GM19455 (cell line): ENCODE results near the gene SYNJ2BP.
"Not testable (repeated sequence)": the region's sequence is repeated elsewhere in the genome, so short reads cannot be mapped to it uniquely, and the experiment has no call there.

Source experiments
- ATAC-seq: cut with Tn5 transposase; IDR thresholded peaks from one replicate; pipeline ENCODE4 v1.9.1; 2021; ENCODE audit not compliant: unreplicated experiment

SYNJ2BP gene, protein sequence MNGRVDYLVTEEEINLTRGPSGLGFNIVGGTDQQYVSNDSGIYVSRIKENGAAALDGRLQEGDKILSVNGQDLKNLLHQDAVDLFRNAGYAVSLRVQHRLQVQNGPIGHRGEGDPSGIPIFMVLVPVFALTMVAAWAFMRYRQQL

DNA sequence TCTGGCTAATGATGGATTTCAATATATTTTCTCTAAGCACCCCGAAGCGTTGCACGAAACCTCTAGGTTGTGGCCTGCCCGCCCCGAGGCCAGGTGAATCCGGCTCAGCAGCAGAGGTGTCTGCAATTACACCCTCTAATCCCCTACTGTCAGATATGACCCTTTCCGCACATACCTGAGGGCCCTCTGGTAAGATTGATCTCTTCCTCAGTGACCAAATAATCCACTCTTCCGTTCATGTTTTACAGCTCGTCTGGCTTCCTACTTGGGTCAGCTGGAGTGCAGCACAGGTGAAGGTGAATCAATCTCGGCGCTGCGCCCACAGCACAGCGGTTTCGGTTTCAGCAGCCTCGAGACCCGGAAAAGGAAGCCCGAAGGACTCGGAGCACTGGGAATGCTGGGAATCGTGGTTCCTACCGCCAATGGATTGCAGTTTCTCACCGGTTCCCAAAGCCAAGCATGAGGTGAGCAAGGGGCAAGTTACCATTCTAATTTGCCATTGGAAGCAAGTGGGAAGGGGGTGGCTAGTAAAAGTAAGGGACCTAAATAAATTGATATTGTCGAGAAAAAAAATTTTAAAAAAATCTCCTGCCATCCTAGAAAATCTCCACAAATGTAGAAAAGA is at the start of gene SYNJ2BP:
Gene SYNJ2BP, minus strand, starts transcription at position 366 of the 625 bp plus-strand sequence. Its CDS starts 127 bp downstream, at position 239.
- no peak for ATAC-seq

DNA sequence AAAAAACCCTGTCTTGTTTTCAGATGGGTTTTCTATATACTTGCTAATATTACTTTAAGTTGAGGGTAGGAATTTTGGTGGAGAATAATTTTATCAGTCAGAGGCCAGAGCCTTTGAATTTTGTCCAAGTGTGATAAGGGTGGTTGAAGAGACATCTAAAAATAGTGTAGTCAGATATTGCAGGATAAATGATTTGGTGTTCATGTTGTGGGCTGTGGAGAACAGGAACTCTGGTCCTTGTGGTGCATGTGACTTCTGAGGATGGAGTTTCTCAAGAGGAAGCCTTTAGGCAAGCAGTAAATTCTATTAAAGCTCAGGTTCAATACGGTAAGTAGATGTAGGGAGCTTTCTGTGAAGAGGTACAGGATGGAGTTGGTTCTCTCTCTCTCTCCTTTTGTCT is 37.8 kb upstream of the SYNJ2BP start:
- ATAC-seq = no peak

DNA sequence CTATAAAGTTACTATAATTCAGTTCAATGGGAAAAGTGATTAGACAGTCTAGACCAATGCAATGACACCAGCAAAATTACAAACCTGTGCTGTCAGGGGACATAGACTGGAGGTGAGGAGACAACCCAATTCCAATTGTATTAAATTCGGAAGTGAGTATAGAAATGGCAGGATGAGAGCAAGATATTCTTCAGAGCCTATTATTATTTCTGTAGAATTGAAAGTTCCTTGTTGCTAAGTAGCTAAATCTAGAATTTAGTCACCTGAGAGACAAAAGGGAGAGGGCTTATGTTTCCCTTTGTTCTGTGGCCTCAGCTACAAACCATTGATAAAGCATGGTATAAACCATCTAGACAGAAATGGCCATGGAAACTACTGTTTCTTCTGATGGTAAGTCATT is 35.0 kb upstream of the SYNJ2BP start, which contains the start of gene ADAM21:
Gene ADAM21, plus strand, starts transcription at position 301 of the 400 bp plus-strand sequence. CDS start 5,326 bp downstream, outside the sequence.
- ATAC-seq = no peak

DNA sequence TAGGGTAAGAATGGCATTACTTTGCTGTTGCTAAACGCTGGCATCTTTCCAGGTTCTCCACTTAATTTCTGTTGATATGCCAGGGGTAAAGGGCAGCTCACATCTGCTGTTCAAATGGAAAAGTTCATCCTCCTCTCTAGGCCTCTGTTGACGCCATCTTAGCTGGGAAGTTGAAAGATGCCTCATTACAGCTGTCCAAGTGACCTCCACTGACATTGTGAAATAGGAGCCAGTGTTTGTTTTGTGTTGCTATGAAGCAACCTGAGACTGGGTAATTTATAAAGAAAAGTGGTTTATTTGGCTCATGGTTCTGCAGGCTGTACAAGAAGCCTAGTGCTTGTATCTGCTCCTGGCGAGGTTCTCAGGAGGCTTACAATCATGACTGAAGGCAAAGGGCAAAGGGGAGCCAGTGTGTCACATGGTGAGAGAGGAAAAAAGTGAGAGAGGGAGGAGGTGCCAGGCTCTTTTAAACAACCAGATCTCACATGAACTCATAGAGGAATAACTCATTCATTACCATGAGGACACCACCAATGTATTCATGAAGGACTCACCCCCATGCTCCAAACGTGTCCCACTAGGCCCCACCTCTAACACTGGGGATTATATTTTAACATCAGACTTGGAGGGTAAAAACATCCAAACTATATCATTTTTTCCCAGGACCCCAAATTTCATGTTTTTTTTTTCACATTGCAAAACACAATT is 31.9 kb upstream of the SYNJ2BP start:
- no peak for ATAC-seq

DNA sequence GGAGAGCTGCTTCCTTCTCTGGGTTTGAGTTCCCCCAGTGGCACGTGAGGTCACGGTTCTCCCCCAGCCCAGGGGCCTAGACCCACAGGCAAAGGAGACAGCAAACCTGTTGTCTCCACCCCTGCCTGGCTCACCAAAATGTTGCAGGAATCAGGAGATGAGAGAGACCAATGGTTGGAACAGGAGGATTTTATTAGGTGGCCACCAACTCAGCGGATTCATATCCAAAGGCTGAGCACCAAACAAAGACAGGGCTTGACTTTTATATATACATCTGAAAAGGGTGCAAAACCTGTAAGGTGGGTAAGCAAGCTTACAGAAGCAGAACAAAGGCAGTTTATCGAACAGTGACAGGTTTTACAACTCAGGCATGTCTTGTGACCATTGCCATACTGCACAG is 25.9 kb upstream of the SYNJ2BP start:
- no peak for ATAC-seq

DNA sequence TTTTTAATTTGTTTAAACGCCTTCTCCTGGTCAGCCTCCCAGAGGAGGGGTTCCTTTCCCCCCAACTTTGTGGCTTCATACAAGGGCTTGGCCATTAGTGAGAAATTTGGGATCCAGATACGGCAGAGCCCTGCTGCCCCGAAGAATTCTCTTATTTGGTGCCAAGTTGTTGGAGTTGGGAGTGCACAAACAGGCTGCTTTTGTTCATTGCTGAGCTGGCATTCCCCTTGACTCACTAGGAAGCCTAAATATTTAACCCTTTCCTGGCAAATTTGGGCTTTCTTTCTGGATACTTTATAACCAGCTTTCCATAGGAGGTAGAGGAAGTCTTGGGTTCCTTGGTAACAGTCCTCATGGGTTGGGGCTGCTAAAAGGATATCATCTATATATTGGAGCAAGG is 24.8 kb upstream of the SYNJ2BP start:
- no peak for ATAC-seq

DNA sequence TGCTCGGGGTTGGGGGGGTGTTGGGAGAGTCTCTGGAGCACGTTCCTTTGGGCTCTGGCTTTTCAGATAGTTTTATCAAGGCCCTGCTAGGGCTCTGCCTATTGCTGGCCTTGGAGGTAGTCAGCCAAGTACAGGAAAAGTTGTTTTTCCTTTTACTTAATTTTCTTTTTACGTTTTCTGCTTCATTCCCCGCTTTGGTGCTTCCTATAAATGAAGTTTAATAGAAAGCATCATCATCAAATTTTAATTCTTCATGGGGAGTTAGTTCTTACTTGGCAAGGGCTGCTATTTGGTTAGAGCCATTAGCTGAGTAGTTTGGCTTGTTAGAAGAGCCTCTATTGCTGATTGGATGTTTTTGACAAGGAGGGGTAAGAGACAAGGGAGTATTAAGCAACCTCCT is 20.0 kb upstream of the SYNJ2BP start:
- no peak for ATAC-seq

DNA sequence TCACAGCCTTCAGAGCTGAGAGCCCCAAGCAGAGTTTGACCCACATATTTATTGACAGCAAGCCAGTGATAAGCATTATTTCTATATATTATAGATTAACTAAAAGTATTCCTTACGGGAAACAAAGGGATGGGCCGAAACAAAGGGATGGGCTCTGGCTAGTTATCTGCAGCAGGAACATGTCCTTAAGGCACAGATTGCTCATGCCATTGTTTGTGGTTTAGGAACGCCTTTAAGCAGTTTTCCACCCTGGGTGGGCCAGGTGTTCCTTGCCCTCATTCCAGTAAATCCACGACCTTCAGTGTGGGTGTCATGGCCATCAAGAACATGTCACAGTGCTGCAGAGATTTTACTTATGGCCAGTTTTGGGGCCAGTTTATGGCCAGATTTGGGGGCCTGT is 9.7 kb upstream of the SYNJ2BP start:
- not testable (repeated sequence) for ATAC-seq

DNA sequence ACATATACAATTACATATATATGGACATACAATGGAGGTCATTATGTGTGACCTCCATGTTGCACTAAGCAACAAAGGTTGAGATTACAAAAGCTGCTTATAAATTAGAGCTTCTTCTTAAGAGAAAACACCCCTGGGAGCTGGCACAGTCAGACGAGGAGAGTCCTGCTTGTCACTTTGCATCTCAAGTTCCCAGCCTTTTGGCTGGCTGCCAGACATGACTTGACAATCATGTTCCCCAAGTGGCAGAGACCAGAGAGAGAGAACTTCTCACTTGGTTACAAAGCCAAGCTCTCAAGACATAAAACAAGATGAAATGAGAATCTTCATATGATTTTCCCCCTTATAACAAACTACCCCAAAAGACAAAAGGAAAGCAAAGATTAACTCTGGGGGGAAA is 8.5 kb upstream of the SYNJ2BP start:
- ATAC-seq = no peak

DNA sequence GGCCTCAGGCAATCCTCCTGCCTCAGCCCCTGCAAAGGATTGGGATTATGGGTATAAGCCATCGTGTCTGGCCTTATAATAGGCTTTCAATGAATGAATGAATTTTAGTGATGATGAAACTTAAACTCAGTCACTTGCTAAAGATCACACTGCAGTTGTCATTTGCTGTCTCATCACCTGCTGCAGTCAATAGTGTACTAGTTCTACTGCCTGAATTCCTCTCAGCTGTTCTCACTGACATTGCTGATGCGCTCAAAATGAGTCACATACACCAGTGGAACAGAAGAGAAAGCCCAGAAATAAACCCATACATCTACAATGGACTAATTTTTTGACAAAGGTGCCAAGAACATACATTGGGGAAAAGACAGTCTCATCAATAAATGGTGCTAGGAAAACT is 5.6 kb upstream of the SYNJ2BP start:
- no peak for ATAC-seq

DNA sequence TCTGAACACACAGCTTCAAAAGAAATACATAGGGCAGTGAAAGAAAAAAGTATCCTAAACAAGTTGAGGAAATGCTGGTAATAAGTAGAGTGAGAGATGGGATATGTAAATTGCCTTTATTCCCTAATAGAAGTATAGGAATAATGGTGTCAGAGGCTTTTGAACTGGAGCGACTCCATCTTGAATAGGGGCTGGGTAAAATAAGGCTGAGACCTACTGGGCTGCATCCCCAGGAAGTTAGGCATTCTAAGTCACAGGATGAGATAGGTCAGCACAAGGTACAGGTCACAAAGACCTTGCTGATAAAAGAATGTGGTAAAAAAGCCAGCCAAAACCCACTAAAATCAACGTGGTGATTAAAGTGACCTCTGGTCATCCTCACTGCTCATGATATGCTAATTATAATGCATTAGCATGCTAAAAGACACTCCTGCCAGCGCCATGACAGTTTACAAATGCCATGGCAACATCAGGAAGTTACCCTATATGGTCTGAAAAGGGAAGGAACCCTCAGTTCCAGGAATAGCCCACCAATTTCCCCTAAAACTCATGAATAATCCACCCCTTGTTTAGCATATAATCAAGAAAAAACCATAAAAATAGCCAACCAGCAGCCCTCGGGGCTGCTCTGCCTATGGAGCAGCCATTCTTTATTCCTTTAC is 2.5 kb upstream of the SYNJ2BP start:
- not testable (repeated sequence) for ATAC-seq

DNA sequence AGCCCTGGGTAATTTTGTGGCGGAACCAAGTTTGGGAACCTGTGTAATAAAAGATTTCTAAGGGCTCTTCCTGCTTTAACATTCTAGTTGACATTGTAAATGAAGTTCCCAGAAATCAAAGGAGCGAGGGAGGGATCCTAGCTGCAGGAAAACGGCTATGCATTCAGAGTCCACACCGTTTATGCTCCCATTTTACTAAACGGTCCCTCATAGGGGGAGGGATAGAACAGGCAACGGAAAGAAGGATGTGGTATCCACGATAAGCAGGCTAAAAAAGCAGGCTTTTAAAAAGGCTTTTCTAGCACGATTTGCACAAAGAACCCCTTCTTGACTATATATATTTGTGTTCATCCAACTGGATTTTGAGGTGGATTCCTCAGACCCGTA is 559 bp downstream of the SYNJ2BP start:
- no peak for ATAC-seq

DNA sequence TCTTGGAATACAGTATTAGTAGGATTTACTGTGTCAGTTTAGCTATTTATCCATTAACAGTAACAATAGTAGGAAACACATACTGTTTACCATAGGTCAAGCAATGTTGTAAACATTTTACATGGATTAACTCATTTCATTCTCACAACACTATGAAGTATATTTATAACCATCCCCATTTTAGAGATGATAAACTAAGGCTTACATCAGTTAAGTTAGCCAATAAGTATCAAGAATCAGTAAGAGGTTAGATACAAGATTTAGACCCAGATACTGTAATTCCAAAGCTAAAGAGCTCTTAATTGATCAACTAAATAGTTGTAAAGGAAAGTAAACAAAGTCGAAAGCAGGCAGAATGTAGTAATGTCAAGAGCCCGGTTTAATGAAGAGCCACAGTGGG is 1.1 kb downstream of the SYNJ2BP start:
- ATAC-seq = no peak

DNA sequence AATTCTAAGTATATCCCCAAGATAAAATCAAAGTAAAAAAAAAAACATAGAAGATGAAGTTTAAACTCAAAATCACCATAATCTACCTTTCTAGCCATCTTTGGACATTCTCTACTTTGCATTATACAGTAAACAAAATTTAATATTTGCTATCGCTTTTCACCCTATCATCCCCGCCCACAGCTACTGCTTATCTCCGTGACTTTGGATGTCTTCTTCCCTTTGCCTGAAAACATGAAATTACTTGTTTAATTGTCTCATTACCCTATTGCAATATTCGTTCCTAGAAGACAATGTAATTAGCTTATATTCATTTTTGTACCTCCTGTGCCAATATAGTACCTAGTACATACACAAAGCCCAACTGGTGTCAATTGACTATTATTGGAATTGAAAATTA is 9.3 kb downstream of the SYNJ2BP start:
- ATAC-seq = no peak

DNA sequence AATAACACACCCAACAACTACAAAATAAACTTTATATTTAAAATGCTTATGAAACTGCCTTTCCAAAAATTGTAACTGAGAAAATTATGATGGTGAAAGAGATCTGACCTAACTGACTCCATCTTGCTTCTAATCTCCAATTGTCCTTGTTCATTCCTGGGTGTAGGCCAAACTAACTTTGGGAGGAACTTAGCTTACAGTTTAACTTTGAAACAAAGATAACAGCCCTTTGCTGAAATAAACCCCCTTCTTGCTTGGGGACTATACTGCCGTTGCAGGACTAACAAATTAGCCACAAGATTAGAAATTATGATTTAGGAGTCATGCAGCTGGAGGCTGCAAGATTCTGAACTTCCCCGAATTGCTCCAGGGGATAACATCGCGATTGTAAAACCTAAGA is 10.7 kb downstream of the SYNJ2BP start:
- ATAC-seq = not testable (repeated sequence)

DNA sequence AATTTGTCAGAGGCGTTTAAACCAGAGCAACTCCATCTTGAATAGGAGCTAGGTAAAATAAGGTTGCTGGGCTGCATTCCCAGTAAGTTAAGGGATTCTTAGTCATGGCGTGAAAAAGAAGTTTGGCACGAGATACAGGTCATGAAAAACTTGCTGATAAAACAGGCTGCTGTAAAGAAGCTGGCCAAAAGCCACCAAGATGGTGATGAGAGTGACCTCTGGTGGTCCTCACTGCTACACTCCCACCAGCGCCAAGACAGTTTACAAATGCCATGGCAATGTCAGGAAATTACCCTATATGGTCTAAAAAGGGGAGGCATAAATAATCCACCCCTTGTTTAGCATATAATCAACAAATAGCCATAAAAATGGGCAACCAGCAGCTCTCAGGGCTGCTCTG is 13.6 kb downstream of the SYNJ2BP start:
- ATAC-seq = not testable (repeated sequence)

DNA sequence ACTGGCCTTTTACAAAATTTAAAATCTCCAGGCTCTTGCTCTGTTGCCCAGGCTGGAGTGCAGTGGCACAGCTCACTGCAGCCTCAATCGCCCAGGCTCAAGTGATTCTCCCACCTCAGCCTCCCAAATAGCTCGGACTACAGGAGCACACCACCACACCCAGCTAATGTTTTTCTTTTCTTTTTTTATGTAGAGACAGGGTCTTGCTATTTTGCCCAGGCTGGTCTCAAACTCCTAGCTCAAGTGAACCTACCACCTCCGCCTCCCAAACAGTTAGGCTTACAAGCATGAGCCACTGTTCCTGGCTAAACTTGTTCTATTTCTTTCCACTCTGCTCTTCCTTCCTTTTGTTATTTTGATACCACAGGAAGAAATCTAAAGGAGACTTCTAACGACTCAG is 15.2 kb downstream of the SYNJ2BP start:
- no peak for ATAC-seq

DNA sequence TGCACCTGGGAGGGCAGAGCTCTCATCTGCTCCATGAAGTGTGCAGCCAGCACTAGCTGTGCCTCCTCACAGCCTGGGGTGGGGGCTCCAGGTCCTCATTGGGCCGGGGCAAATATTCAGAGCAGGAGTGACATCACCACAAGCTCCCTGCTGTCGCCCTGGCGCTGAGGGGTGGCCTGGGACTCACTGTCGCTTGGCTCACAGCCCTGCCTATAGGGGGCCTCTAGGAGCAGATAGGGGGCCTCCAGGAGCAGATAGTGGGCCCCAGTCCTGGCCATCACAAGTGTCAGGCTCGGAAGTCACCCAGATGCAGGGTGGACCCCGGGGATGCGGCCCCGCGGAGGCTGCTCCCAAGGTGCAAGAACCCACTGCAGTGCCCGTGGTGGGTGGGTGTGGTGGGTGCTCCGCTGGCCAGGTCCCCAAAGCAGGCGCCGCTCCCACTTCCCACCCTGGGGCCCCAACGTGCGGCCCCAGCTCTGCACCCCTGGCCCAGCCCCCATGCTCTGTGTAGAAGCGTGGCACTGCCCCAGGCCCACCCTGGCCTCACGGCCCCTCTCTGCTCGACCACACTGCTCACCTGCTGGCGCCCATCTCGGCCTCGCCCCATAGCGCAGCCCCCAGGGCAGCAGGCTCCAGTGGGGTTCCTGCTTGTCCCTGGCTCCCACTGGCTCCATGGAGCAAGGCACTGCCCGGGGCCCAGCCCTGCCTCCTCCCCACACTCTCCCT is 18.0 kb downstream of the SYNJ2BP start:
- no peak for ATAC-seq

DNA sequence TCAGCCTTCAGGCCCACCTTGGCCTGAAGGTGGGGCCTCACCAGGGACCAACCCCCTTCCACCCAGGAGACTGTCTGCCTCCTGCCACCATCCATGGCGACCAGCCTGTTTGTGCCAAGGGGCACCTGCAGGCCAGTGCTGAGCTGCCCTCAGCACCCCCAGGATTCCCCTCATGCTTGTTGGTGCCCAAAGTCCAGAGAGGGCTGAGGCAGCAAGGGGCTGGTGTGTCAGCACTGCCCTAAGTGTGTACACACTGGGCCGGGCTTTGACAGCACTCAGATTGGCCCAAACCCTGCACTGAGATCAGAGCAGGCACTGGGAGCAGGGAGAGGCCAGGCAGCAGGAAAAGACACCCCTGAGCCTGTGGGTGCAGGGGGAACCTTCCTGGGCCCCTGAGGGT is 18.6 kb downstream of the SYNJ2BP start:
- no peak for ATAC-seq

DNA sequence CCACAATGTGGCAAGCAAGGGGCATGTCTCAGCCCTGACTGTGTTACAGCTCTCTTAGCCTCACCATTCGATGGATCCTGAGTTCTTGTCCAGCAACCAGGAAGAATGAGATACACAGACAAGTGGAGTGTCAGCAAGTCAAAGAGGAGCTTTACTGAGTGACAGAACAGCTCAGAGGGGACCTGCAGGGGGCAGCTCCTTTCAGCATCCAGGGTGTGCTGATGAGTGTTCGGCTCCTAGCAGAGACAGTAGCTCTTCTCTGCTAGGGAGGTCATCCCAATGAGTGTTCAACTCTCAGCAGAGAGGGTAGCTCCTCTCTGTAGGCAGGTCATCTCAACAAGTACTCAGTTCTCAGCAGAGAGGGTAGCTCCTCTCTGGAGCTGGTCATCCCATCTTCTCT is 19.1 kb downstream of the SYNJ2BP start:
- no peak for ATAC-seq

DNA sequence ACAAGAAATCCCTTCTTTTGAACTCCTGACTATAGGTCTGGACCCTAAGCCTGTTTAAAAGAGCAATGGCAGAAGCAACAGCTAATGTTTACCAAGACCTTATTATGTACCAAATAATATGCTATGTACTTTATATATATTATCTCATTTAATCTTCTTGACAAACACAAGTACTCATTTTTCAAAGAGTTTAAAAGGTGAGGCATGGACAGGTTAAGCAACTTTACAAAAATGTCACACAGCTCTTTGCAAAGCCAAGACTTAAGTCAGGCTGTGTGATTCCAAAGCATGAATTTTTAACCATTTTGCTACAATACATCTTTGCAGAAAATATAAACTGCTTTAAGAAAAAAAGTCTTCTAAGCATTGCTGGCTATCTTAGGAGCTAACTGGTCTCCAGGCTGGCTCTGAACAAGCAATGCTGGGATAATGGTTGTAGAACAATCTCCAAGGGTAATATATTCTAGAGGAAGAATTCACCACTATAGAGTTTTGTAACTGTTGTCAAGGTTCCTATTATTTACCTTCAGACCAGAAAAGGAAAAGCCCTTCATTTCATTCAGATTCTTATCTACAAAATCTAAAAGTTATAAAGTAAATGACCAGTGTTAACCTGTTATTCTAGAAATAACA is 22.1 kb downstream of the SYNJ2BP start:
- no peak for ATAC-seq
